Calu3 (cell line): ENCODE results near the gene KEL. TPM values are rescaled to one million over a fixed set of nuclear protein-coding genes. Genes with fewer than 3 reads are reported as not detected.
A peak's percentile ranks its signal among the peaks of the same experiment; 100 is the strongest.

Experiments
- Bru-seq: library from RNA; stranded (reverse); fragments of 400-500 nt; gene quantifications from one replicate; lab custom pipeline; 2021; lab: Mats Ljungman, UMichigan
- BruChase-seq, 2 experiments: library from RNA; stranded (reverse); fragments of 400-500 nt; gene quantifications; one replicate each; lab custom pipeline; 2021; lab: Mats Ljungman, UMichigan
- BruUV-seq: library from RNA; stranded (reverse); fragments of 400-500 nt; replicated peaks from 2 replicates; lab custom pipeline; 2021; lab: Mats Ljungman, UMichigan
- CTCF ChIA-PET: fragments of 300-600 bp; sonication (Branson Sonifier 250); formaldehyde crosslinking; loops from one replicate; lab custom pipeline; 2022; ENCODE audit warnings: antibody characterized with exemption; lab: Charles Lee
- DNase-seq: peaks from one replicate; pipeline ENCODE4 v3.0.0; 2022
- H3K27ac Mint-ChIP-seq: one replicate; pipeline ENCODE4 v1.8.0; 2022; ENCODE audit warnings: mixed read lengths; ENCODE audit not compliant: unreplicated experiment
- H3K27me3 Mint-ChIP-seq: one replicate; pipeline ENCODE4 v1.8.0; 2022; ENCODE audit warnings: mixed read lengths; ENCODE audit not compliant: unreplicated experiment
- H3K36me3 Mint-ChIP-seq: one replicate; pipeline ENCODE4 v1.8.0; 2022; ENCODE audit warnings: mild to moderate bottlenecking, moderate library complexity, mixed read lengths; ENCODE audit not compliant: insufficient read depth, unreplicated experiment
- H3K4me1 Mint-ChIP-seq: one replicate; pipeline ENCODE4 v1.8.0; 2022; ENCODE audit warnings: mild to moderate bottlenecking, low read depth, mixed read lengths; ENCODE audit not compliant: unreplicated experiment
- H3K4me3 Mint-ChIP-seq: one replicate; pipeline ENCODE4 v1.8.0; 2022; ENCODE audit warnings: mild to moderate bottlenecking, low read depth, moderate library complexity, mixed read lengths; ENCODE audit not compliant: unreplicated experiment
- H3K9me3 Mint-ChIP-seq: one replicate; pipeline ENCODE4 v1.8.0; 2022; ENCODE audit warnings: low read depth, mixed read lengths; ENCODE audit not compliant: unreplicated experiment
- intact Hi-C: fragments of 100-400 bp; cut with micrococcal nuclease; formaldehyde crosslinking; loops from one replicate; pipeline ENCODE4 v1.10.0; 2022; ENCODE audit not compliant: unreplicated experiment
- long read RNA-seq: library from polyadenylated mRNA; stranded (forward); transcript quantifications from one replicate; pipeline ENCODE4 v2.0.0, GENCODE V29; 2022
- total RNA-seq: library from RNA; stranded (reverse); gene quantifications from 2 replicates; pipeline ENCODE4 v1.2.3, GENCODE V29; 2022
- TF ChIP-seq, protein P1 (sequence below): fragments of 200-600 bp; IDR thresholded peaks from one replicate; pipeline ENCODE4 v1.8.0; 2022; ENCODE audit warnings: antibody characterized with exemption; ENCODE audit not compliant: unreplicated experiment

KEL gene, protein sequence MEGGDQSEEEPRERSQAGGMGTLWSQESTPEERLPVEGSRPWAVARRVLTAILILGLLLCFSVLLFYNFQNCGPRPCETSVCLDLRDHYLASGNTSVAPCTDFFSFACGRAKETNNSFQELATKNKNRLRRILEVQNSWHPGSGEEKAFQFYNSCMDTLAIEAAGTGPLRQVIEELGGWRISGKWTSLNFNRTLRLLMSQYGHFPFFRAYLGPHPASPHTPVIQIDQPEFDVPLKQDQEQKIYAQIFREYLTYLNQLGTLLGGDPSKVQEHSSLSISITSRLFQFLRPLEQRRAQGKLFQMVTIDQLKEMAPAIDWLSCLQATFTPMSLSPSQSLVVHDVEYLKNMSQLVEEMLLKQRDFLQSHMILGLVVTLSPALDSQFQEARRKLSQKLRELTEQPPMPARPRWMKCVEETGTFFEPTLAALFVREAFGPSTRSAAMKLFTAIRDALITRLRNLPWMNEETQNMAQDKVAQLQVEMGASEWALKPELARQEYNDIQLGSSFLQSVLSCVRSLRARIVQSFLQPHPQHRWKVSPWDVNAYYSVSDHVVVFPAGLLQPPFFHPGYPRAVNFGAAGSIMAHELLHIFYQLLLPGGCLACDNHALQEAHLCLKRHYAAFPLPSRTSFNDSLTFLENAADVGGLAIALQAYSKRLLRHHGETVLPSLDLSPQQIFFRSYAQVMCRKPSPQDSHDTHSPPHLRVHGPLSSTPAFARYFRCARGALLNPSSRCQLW
- total RNA-seq (not detected in 2 replicates), Bru-seq, nascent RNA (percentile 9 among the genes with signal in this experiment), BruChase-seq, experiment 1, labeled RNA remaining after a 6-hour chase (percentile 15 among the genes with signal in this experiment), BruChase-seq, experiment 2, labeled RNA remaining after a 2-hour chase (percentile 18 among the genes with signal in this experiment)
- long read RNA-seq = 0 reads

DNA sequence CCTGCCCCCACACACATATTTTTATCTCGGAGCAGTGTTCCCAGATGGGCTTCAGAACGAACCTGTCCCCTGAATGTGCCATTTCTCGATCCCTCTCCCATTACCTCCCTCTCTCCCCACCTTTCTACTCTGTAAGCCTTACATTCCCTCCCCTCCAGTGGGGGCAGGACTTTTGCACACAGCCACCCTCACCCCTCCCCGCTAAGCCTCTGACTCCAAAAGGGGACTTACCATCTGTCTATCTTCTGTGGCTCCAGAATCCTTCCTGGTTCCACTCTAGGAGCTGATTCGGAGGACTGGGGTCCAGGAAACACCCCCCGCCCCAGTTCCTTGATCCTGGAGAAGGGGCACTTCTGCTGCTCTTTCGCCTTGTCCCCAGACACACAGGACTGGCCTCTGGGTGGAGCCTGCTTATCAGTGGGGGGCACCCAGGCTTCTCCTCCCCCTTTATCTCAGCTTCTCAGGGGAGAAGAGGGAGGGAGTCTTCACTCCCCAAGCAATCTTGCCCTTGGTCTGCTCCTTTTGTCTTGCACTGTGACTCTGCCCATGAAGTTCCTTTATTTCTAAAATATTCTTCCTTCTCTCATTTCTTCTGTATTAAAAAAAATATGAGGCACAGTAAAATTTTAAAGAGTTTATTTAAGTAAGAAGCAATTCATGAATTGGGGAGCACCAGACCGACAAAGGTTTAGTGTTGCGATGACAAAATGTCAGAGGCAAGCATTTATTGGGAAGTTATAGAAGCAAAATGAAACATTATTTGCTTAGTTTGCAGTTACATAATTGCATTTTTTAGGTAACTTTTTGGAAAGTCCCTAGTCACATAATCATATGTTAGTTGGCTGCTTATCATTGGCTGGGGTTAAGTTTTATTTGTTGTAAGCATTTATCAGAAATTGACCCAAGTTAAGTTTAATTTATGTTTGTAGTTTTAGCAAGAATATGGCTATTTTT, at the start of gene KEL:
Gene KEL, minus strand, starts transcription at position 391 of the 954 bp plus-strand sequence. Its CDS starts 157 bp downstream, at position 234.
- TF ChIP-seq, protein P1, sequence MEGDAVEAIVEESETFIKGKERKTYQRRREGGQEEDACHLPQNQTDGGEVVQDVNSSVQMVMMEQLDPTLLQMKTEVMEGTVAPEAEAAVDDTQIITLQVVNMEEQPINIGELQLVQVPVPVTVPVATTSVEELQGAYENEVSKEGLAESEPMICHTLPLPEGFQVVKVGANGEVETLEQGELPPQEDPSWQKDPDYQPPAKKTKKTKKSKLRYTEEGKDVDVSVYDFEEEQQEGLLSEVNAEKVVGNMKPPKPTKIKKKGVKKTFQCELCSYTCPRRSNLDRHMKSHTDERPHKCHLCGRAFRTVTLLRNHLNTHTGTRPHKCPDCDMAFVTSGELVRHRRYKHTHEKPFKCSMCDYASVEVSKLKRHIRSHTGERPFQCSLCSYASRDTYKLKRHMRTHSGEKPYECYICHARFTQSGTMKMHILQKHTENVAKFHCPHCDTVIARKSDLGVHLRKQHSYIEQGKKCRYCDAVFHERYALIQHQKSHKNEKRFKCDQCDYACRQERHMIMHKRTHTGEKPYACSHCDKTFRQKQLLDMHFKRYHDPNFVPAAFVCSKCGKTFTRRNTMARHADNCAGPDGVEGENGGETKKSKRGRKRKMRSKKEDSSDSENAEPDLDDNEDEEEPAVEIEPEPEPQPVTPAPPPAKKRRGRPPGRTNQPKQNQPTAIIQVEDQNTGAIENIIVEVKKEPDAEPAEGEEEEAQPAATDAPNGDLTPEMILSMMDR = no peak
- Mint-ChIP-seq H3K36me3 (no peaks in the 10 kb centered on the region), H3K27me3 (peaks cover 50% of the 10 kb centered on the region), H3K4me3 (no peak within 1 kb of the TSS), H3K27ac (no peak within 1 kb of the TSS), H3K9me3 (no peaks in the 10 kb centered on the region), H3K4me1 (peaks cover 3% of the 10 kb centered on the region)
- intact Hi-C loops = loop anchor here (1.0 to 5.0 kb wide), 2 partner anchors 81 to 110 kb away; no protein-coding TSS in a partner anchor
- DNase-seq = no peak
- BruUV-seq = no TSS peak
- CTCF ChIA-PET = interaction anchor here (1.3 to 2.5 kb wide), 2 partner anchors 23 to 81 kb away, joined by 3 to 40 read pairs; partner anchors contain the start of gene LLCFC1

DNA sequence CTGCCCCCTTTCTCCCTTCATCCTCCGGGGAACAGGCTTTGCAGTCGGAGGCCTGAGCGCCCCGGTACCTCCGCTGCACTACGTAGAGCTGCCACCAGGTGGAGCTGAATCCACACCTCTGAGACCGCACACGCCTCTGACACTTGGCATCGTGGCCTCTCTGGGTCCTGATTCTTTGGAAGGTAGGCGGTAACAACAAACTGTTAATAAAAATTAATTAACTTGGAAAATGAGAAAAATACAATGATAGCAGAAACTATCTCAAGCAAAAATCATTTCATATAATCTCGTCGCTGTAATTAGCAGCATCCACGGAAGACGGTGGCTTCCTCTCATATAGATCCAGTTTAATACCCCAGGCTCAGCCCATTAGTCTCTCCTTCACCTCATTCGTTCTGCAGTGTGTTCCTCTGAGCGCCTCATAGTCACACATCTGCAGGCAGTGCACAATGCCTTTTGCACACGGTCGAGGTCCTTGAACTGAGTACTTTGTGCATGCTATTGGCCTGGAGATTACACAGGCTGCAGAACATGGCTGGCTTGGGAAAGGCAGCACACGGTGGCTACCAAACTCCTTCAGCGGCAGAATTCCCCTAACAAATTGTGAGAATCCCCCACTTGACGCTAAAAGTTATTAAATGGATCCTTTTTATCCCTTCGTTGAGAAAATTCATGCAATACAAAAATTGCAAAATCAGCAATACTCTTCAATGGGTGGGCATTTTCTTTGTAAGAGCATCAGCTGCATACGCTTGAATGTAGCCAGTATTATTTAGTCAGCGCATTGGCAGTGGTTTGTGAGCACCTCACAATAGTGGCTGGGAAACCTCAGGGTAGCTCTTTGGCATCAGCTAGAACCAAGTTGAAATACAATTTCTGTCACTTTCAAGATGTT, 46.1 kb upstream of the KEL start:
- CTCF ChIA-PET = interaction anchor here (0.7 to 3.3 kb wide), 3 partner anchors 24 to 209 kb away, joined by 3 to 65 read pairs (median 5); no protein-coding TSS in a partner anchor
- TF ChIP-seq, protein P1 = peak; percentile 93
- DNase-seq = peak; percentile 85

DNA sequence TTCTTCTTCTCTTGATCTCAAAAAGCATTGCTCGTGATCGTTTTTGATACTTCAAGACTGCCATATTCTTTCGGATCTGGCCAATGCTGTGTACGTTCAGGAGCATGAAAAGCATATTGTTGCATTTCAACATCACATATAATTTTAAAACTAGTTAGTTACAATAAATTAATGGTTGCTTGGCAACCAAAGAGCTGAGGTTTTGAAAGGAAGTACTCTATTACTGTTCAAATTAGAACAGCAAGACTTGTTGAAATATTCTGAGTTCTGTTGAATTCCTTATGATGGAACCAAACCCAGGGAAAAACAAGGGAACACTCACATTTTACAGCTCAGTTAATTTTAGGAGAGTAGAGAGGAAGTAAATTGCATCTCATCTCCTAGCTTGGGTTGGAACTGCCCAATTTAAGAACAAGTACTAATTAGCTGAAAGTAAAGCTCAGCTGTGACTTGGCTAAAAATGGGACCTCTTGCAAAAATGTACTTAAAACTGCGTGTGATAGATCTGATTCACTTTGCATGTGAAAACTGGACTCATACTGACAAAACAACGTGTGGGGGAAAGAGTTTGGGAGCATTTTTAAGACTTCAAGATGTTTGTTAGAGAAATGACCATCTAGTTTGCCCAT, 43.6 kb upstream of the KEL start:
- TF ChIP-seq, protein P1 = no peak
- CTCF ChIA-PET = interaction anchor here (1.8 kb wide), 1 partner anchor 209 kb away, joined by 20 read pairs; no protein-coding TSS in a partner anchor
- BruUV-seq = no TSS peak
- intact Hi-C loops = no loop called here
- H3K4me3 Mint-ChIP-seq = no peak overlapping the region
- peaks cover 51% of the 10 kb centered on the region for H3K27me3 Mint-ChIP-seq
- H3K36me3 Mint-ChIP-seq = no peaks in the 10 kb centered on the region
- H3K9me3 Mint-ChIP-seq = no peaks in the 10 kb centered on the region
- H3K4me1 Mint-ChIP-seq = peaks cover 14% of the 10 kb centered on the region
- H3K27ac Mint-ChIP-seq = no peak overlapping the region
- no peak for DNase-seq

More for the DNA sequence above, 46.1 kb upstream of the KEL start:
- Mint-ChIP-seq H3K27ac (no peak overlapping the region), H3K27me3 (peaks cover 70% of the 10 kb centered on the region), H3K4me3 (no peak overlapping the region), H3K36me3 (no peaks in the 10 kb centered on the region), H3K9me3 (no peaks in the 10 kb centered on the region), H3K4me1 (peaks cover 7% of the 10 kb centered on the region)
- intact Hi-C loops = loop anchor here (1.0 kb wide), 1 partner anchor 207 kb away; no protein-coding TSS in a partner anchor
- no TSS peak for BruUV-seq
